GM18520 (cell line): ENCODE results near the gene PAX2.
A peak's percentile ranks its signal among the peaks of the same experiment; 100 is the strongest.

Source experiments
- ATAC-seq: cut with Tn5 transposase; IDR thresholded peaks from one replicate; pipeline ENCODE4 v1.9.1; 2021; ENCODE audit not compliant: unreplicated experiment

PAX2 gene

GRCh38 chr10:100835810-100836209, 90.4 kb downstream of the PAX2 start:
- no peak for ATAC-seq

GRCh38 chr10:100836891-100837290, 91.5 kb downstream of the PAX2 start:
- ATAC-seq: no peak

- ATAC-seq: no peak
Measured at GRCh38 chr10:100837300-100837699, 91.9 kb downstream of the PAX2 start.

GRCh38 chr10:100838986-100839385, 93.6 kb downstream of the PAX2 start:
- ATAC-seq: no peak

- no peak for ATAC-seq
Measured at GRCh38 chr10:100841528-100841927, 96.1 kb downstream of the PAX2 start.

- peak; percentile 71 for ATAC-seq
Measured at GRCh38 chr10:100847440-100847839, 102.1 kb downstream of the PAX2 start.

GRCh38 chr10:100848770-100849169, 103.4 kb downstream of the PAX2 start:
- no peak for ATAC-seq

- ATAC-seq: no peak
Measured at GRCh38 chr10:100858261-100858660, 112.9 kb downstream of the PAX2 start.

GRCh38 chr10:100858747-100859483, 113.5 kb downstream of the PAX2 start:
- no peak for ATAC-seq

GRCh38 chr10:100859484-100859763, 114.0 kb downstream of the PAX2 start:
- no peak for ATAC-seq

GRCh38 chr10:100863433-100863832, 118.1 kb downstream of the PAX2 start:
- no peak for ATAC-seq

GRCh38 chr10:100864036-100864885, 118.9 kb downstream of the PAX2 start:
- ATAC-seq: no peak

GRCh38 chr10:100864978-100865377, 119.6 kb downstream of the PAX2 start:
- no peak for ATAC-seq

GRCh38 chr10:100866010-100866409, 120.6 kb downstream of the PAX2 start:
- no peak for ATAC-seq

- ATAC-seq: no peak
Measured at GRCh38 chr10:100866575-100867098, 121.3 kb downstream of the PAX2 start.

GRCh38 chr10:100867261-100867963, 122.0 kb downstream of the PAX2 start:
- ATAC-seq: no peak

- no peak for ATAC-seq
Measured at GRCh38 chr10:100868382-100868781, 123.0 kb downstream of the PAX2 start.

- ATAC-seq: no peak
Measured at GRCh38 chr10:100869399-100869798, 124.0 kb downstream of the PAX2 start.

GRCh38 chr10:100872034-100872791, 126.8 kb downstream of the PAX2 start:
- no peak for ATAC-seq

- no peak for ATAC-seq
Measured at GRCh38 chr10:100873146-100873826, 127.9 kb downstream of the PAX2 start.
